GM21447 (cell line): ENCODE results near the gene HS3ST5.

ENCODE experiments used
- ATAC-seq: cut with Tn5 transposase; IDR thresholded peaks from one replicate; pipeline ENCODE4 v1.9.1; 2021; ENCODE audit not compliant: unreplicated experiment

The HS3ST5 gene

DNA sequence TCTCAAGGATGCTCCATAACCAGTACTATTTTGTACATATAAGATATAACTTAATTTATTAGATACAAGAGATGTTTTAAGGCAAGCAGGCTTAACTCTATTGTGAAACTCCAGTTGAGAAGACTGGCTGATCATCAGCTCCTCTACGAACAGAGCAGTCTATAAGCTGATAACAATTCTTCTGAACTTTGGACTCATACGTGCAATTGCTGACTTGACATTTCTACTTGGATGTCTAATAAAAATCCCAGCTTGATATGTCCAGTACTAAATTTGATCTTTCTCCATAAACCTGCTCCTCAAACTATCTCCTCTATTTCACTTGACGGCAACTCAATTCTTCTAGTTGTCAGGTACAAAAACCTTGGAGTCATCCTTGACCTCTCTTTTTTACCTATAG lies 141.9 kb downstream of the HS3ST5 start:
- ATAC-seq = no peak

DNA sequence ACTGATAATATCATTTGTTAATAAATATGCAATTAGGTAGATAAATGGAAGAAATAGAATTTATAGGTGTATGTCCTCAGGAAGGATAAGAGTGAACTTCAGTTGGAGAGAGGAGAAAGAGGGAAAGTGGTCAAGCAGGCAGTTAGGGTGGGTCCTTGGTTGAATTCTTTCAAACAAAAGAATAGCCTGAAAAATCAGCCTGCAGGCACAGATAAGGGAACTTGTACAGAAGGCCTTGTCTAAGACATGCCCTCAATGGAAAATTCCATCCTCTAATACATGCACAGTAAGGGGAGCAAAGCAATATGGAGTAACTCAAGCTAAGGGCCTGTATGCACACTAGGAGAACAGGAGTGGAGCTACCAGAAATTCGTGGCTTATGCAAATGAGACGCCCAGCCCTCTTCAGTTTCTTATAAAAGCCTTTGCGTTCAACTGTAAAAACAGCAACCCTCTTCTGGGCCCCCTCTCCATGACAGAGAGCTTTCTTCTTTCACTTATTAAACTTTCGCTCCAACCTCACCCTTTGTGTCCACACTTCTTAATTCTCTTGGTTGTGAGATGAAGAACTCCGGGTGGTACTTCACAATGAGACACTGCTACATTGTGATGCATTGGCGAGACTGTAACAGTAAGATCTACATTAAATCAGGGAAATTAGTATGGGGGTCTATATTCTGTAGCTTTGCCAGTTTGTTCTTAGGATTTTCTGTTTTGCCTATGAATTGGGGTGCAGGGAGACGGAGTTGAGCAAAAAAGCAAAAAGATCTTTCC lies 147.0 kb downstream of the HS3ST5 start:
- ATAC-seq = no peak

DNA sequence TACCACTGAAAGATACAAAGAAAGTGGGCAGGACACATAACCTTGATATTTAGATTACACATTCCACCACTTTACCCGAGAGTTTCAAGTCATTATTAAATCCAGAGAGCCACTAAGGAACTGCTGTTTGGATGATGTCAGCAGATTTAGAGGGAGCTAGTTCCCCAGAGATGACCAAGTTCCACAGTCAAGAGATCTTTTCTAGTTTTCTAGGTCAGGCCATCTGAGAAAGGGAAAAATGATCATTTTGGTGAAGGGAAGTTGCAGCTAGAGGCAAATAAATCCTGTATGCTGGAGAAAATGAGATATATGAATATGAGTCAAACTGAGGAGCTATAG lies 147.8 kb downstream of the HS3ST5 start:
- ATAC-seq = no peak

DNA sequence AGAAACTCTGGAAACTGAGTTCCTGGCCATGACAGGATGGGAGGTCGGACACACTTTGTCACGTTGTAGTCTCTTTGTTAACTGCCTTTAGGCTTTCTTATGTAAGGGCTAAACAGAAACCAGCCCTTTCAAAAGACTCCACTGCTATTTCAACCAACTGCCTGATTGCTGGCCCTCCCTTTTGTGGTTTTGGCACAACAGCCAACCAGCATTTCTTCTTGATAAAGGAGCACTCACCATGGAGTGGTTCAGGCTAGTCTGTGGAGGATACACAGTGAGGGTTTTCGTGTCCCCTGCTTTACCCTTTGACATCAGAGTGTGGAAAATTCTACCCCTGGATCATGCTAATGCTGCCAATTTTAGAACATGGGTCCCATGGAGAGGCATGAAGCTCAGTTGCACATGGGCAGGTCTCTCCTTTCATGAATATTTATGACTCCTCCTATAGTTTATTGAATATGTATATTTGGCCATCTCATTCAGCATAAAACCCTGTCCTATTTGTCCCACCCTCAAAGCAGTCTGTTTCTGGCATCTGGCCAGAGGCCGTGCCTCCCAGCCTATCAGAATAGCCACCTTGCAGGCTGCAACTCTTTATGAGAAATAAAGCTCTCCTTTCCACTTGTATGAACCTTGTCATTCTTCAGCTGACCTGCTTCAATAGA lies 148.3 kb downstream of the HS3ST5 start:
- ATAC-seq = no peak

DNA sequence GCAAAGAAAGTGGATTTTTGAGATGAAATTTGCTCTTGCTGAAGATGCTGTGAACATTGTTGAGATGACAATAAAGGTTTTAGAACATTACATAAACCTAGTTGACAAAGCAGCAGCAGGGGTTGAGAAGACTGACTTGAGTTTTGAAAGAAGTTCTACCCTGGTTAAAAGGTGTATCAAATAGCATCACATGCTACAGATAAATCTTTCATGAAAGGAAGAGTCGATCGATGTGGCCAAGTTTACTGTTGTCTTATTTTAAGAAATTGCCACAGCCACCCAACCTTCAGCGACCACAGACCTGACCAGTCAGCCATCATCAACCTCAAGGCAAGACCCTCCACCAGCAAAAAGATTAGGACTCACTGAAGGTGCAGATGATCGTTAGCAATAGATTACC lies 155.3 kb downstream of the HS3ST5 start:
- no peak for ATAC-seq

DNA sequence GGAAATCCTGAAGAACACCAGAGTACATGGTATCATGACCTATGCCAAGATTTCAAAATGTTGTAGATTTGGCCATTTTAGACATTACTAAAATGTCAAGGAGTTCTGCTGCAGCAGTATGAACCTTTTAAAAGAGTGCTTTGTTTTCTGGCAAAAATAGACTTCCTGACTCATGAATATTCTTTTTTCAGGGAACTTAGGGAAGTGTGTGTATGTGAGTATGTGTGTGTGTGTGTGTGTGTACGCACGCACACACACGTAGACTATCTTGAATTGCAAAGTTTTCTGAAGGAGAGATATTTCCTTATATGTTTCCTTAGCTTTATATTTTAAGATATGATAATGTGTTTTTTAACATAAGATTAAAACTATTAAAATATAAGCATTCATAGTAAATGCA lies 161.2 kb downstream of the HS3ST5 start:
- ATAC-seq = no peak

DNA sequence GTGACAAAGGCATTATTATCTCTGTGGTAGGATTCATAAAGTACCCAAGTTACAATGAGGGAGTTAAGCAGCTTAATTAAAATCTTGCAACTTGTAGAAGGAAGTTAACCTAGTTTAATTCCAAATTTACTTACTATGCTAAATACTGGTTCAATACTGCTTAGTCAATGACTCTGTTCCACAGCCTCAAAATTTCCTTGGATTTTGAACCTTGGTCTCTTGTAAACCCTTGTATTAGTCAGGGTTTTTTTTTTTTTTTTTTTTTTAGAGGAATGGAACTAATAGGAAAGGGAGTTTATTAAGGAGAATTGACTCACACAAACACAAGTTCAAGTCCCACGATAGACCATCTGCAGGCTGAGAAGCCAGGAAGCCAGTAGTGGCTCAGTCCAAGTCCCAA lies 163.4 kb downstream of the HS3ST5 start:
- ATAC-seq = no peak

DNA sequence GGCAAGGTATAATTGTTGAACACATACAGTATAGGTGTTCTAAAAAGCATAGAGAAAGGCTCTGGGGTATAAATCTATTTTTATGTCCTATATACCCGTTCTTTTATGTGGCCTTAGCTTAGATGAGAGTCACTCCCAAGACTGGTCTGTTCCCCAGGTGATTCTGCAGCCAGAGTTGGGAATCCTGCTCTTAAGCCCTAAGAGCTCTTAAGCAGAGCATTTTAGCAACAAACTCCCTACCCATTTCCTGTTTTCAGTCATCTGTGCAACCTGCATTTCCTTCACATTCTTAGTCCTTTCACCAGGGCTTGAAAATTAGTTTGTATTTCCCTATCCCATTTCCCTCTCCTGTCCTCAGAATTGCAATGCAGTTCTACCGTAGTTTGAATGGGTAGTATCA lies 166.1 kb downstream of the HS3ST5 start:
- ATAC-seq = no peak

DNA sequence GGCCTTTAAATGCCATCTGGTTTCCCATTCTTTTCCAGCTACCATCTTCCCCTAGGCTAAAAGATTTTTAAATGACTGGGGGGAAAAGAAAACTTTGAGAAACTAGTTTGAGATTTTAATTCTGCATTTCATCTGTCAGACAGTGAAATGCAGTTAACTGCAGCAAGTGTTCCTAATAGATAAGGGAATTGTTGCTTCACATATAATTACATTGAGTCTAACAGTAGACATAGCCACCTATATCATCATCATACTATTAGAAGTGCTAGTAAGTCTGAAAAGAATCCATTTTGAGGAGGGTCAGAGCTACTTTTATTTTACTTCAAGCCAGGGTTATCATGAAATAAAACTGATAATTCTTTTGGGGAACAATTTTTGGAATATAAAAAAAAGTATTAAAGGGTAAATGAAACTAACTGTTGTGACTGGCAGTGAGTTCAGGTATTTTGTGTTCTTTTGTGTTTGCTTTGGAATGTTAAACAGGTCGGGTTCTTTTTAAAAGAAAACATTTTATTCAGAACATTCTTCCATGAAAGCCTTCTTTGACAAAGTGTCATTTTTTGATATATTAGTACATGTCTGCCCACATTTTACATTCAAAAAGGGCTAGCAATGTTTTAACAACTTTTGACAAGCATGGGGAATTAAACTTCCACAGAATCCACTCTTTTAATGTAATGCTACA lies 170.1 kb downstream of the HS3ST5 start:
- ATAC-seq = no peak

DNA sequence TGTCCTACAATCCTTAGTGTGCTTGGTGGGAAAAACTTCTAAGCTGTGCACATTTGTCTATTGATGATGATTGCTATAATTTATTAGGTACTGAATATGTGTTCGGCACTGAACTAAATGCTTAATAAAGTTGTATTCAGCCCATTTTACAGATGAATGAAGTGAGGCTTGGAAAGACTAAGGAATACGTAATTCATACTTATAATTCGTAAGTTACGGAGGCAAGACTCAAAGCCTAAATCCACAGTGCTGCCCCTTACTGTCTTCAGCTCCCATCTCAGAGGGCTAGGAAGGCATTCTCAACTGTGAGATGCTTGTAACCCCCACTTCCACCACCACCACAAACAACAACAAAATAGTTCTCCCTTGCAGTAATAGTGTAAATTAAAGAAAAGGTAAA lies 171.3 kb downstream of the HS3ST5 start:
- no peak for ATAC-seq

DNA sequence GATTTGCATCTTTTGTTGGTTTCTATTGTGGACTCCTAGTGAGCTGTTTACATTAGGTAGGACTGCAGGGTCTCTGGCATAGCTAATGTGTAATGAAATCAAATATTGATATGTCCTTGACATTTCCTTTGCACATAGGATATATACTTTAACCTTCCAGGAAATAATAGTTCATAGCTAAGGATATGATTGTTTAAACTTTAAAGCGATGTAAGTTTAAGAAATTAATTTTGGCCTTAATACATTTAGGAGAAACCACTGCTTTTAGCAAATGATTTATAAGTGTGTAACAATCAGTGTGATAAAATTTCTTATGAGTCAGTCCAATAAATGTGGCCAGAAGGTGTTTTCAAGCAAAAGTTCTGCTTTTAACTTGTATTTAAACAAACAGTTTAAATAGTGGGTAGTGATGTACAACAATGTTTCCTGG lies 171.8 kb downstream of the HS3ST5 start:
- ATAC-seq = no peak

DNA sequence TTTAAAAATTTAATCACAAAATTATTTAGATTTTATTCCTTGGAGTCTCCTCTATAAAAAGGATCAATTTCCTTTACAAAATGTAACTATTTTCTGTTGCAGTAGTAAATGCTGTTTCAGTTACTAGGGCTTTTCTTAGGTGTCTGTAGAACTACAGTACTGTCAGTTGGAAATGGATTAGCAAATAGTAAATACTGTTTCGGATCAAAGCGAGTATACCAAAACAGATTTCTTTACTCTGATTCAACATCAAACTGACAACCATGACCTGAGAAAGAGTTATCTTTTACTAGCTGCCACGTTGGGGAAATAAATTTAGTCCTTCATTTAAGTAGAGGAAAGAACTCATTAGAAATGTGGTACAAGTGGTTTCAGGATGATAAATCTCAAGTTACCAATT lies 172.5 kb downstream of the HS3ST5 start:
- ATAC-seq = no peak

DNA sequence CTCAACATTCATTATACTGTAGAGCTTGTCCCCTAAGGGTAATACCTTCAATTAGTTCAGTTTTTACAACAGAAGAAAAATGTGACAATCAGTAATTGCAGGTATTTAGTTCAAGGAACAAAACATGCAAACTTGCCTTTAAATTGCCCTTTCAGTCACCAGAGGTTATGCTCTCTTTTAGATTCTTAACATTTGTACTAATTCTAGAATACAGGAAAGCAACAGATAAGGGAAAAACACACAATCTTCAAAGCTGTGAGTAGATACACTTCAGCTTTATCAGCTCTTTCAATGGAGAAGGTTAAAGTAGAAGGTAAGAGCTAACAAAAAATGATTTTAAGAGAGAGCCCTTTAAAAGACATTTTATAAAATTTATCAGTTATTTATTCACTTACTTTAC lies 173.1 kb downstream of the HS3ST5 start:
- no peak for ATAC-seq

DNA sequence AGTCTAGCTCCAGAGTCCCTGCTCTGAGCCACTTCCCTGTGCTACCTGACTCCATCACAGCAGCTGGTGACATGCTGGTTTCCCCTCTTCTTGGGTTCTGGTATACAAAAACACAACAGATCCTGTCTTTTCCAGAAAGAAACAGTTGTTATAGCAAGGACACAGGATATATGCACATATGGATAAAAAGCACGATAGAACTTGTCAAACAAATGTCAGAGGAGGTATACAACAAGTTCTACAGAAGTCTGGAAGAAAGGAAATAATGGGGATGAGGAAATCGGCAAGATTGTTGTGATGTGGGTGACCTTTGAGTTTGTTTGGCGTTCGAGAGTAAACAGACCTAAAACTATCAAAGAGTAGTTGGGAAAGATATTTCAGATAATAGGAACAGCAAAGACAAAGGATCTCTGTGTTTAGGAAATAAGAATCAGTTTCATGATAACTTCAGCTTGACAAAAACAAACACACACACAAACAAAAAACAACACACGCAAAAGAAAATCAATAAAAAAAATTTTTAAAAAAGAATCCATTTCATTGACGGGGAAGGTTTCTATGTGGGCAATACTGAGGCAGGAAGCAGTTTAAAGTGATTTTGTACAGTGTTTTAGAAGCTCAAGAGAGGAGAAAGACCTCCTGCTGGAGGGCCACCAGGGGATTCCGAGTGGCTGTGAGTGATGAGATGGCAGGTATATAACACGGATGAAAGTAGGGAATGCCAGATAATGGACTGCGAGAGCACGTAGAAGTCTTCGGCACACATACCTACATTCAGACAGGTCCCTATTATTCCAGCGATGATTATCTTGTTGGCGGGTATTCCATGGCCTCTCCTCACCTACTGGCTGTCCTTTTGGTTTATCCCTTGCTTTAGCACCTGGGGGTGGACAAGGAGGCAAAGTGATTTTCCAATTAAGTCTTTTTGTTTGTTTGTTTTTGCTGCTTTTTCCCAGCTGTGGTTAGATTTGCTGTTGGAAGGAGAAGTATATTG lies 174.9 kb downstream of the HS3ST5 start:
- ATAC-seq = no peak

DNA sequence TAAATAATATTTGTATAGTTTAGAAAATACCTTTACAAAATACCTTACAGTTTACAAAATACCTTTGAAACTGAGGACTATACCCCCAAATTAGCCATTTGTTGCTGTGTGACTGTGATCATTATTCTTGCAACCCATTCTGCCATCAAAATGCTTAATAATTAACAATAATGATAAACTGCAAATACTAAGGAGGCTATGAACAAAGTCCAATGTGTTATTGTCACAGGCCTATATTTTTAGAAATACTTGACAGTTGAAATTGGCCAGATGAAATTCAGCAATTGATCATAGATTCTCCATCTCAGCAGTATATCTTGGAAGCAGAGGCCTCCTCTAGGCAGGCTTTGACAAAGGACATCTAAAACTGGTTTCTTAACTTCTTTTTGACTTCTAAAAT lies 178.6 kb downstream of the HS3ST5 start:
- ATAC-seq = no peak

DNA sequence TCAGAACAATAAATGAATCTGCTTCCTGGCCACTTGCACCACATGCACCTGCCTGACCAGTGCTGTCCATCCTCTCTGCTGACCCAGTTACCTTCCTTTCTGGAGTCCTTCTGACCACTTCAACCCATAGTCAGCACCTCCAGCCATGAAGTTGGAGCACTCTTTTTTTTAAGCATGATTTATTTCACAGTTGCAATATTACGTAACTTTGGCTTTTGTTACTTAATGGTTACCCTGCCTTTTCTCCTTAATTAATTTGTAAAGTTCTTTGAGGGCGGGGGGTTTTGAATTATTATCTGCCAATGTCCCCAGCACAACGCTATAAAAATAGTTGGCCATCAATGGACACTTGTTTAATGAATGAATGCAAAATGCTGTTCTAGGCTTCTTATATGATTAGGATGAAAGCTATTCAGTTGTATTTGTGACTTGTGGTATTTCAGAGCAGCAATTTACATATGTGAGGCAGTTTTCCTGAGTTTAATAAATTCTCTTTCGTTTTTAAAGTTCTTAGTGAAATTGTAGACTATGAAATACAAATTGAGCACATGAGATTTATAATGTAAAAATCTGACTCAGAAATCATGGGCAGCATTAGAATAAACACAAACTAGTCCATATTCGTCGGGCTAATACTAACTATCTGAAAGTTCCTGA lies 180.0 kb downstream of the HS3ST5 start:
- no peak for ATAC-seq

DNA sequence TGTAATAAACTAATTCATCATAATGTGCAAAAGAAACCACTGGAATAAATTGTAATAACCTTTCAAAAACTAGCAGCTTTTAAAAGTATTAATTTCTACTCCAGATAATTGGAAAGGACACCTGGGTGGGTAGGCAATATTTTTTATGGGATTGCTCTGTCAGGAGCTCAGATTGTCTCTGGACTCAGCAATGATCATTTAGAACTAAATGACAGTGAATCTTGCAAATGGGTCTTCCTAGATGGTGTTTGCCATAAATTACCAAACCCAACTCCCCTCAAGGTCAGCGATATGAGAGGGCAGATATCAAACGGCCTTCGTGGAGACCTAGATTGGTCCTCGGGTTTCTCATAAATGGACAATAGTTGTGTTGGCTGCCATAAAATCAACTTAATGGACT lies 181.9 kb downstream of the HS3ST5 start:
- ATAC-seq = no peak

DNA sequence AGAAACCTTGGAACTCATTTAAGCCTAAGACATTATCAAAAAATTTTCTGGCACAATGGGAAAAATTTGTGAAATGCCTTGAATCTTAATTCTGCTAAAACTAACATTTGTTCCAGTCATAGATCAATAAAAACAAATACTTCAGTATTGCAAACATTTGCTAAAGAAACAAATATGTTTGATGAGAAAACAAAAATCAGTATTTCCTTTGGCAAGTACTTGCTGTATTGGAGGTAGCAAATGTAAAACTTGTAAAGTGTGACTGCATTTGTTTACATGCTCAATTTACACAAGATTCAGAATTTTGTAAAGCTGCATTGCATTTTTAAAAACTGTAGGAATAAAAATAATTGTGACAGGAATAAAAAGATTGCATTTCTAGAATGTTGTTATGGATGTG lies 183.1 kb downstream of the HS3ST5 start:
- ATAC-seq = no peak

DNA sequence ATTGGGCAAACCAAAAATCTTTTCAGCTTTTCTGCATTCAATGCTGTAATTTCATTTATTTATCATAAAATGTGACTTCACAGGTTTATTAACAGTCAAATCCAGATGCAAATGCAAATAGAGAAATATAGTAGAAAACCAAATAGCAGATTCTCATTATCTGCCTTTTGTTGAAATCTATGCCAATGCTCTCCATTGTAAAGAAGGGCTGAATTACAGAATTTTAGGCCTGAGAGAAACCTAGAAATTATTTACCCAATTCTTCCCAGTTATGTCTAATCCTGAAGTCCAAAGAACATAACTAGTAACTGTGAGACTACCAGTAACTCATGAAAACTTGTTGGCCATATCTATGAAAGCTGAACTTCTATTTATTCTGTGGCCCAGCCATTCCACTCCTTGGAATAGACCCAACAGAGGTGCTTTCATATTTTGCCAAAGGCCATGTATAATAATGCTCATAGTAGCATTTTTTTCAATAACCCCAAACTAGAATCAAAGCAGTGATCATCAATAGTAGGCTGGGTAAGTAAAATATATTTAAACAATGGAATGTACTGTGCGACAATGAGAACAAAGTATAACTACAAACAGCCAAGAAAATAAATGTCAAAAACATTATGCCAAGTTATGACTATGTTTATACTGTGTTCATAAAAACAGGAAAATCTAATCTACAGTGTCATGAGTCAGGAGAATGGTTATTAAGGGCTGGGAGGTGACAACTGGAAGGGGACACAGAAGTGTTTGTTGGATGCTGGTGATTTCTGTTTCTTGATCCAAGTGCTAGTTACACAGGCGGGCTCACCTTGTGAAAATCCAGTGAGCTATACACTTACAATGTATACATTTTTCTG lies 183.8 kb downstream of the HS3ST5 start:
- ATAC-seq = no peak

DNA sequence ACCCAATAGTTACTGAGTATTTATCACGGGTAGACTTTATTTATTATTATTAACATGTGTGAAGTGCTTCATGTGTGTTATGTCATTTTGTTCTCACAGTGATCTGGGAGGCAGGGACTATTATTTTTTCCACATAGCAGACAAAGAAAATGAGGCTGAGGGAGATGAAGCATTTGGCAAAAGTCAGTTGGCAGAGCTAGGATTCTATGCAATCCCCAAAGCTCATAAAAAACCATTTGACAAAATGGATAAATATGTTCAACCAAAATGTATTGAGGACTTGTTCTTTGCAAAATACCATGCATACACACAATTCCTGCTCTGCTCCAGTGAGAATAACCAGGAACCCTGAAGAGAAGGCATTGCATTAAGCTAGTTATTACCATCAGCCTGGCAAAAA lies 184.4 kb downstream of the HS3ST5 start:
- no peak for ATAC-seq
